Heart left ventricle (tissue), 13 donors: Measurements from ENCODE around the gene CDK6.

Source experiments
- POLR2A ChIP-seq, 2 donors: fragments of 450-650 bp; IDR thresholded peaks; one replicate each; pipeline ENCODE4 v1.6.1; 2017; ENCODE audit warnings: antibody characterized with exemption in 2 of 2, mild to moderate bottlenecking in 2 of 2, moderate library complexity in 2 of 2
- TF ChIP-seq, protein P1 (sequence below), 12 donors: fragments of 200-600 bp; sonication (generic) in 4 of 12; IDR thresholded peaks; one replicate each; pipeline versions ENCODE4 v1.5.0 to v1.8.0; 2018 to 2022; ENCODE audit warnings: antibody characterized with exemption in 12 of 12, mild to moderate bottlenecking in 5 of 12
- donor health status: ischemic (EF 13 %, LVEDD 7.1; RV severe dilation, severe dysfunction).
- donor health status: DM: no; HTN: yes; CAD: no.
- donor health status: DM: no; HTN: no; CAD: no.
- donor health status: ischemic (EF 25% LVEDD 6.9; RV normal size, moderate dysfunction).
- donor health status: ischemic (EF 25% LVEDD 5.7; RV mildly dilated, moderate dysfunction).
- donor health status: ischemic (EF 35%, LVEDD 5.7; RV mildly dilated, moderate dysfunction).
- donor health status: nonischemic (EF 11% LVEDD 7.7; RV severe dilation, severe dysfunction).
- donor health status: DM: yes; HTN: yes; CAD: no.
- donor health status: PGD.
- donor health status: ischemic (EF 29% LVEDD 5.4; RV normal size, mild dysfunction).
- donor health status: nonischemic (EF 23%, LVEDD 6.1; RV moderate dilation, normal function).

DNA sequence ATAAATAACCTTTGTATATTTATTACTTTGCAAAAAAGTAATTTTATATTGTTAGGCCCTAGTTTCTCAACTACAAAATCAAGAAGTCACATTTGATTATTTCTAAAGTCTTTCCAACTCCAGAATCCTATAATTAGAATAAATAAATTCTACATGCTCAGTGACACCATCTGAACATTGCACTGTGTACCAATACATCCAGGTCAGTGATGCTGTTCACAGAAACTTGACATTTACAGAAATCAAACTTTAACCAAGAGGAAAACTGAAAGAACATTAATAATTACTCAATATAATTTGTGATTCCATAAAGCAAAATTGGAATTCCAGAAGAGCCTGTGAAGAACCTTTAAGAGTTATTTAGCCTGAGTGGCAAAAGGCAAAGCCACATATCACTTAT, 142.2 kb downstream of the CDK6 start:
- TF ChIP-seq, protein P1, sequence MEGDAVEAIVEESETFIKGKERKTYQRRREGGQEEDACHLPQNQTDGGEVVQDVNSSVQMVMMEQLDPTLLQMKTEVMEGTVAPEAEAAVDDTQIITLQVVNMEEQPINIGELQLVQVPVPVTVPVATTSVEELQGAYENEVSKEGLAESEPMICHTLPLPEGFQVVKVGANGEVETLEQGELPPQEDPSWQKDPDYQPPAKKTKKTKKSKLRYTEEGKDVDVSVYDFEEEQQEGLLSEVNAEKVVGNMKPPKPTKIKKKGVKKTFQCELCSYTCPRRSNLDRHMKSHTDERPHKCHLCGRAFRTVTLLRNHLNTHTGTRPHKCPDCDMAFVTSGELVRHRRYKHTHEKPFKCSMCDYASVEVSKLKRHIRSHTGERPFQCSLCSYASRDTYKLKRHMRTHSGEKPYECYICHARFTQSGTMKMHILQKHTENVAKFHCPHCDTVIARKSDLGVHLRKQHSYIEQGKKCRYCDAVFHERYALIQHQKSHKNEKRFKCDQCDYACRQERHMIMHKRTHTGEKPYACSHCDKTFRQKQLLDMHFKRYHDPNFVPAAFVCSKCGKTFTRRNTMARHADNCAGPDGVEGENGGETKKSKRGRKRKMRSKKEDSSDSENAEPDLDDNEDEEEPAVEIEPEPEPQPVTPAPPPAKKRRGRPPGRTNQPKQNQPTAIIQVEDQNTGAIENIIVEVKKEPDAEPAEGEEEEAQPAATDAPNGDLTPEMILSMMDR (IDR thresholded peaks at IDR 0.05), result no peak
- no peak for TF ChIP-seq POLR2A (IDR thresholded peaks at IDR 0.05)
